Caco-2 (cell line): ENCODE measurements around the gene CREB5. TPM values are rescaled to one million over a fixed set of nuclear protein-coding genes. Genes with fewer than 3 reads are reported as not detected.

ENCODE experiments used
- BruUV-seq: library from RNA; stranded (reverse); fragments of 400-500 nt; replicated peaks from 2 replicates; lab custom pipeline; 2021; lab: Mats Ljungman, UMichigan
- CTCF ChIA-PET: fragments of 300-600 bp; sonication (Branson Sonifier 250); formaldehyde crosslinking; loops from one replicate; lab custom pipeline; 2022; ENCODE audit warnings: antibody characterized with exemption; lab: Charles Lee
- POLR2A ChIA-PET: fragments of 300-600 bp; sonication (Branson Sonifier 250); formaldehyde crosslinking; loops from one replicate; lab custom pipeline; 2022; ENCODE audit warnings: antibody characterized with exemption; lab: Charles Lee
- DNase-seq, 2 experiments: peaks; one replicate each; pipeline versions ENCODE4 v3.0.0 to v3.0.0-alpha.2; 2020 to 2022
- H3K27me3 ChIP-seq: replicated peaks from 2 replicates; pipeline ENCODE4 v1.6.0; 2011; ENCODE audit warnings: low read length; ENCODE audit not compliant: control insufficient read depth, insufficient read depth
- H3K36me3 ChIP-seq: 2 replicates; pipeline ENCODE4 v1.5.1; 2011; ENCODE audit warnings: low read length; ENCODE audit not compliant: control insufficient read depth, insufficient read depth
- H3K4me1 ChIP-seq: fragments of 250-450 bp; sonication (Bioruptor Pico); 2 replicates; pipeline ENCODE4 v1.5.1; 2020; ENCODE audit warnings: mild to moderate bottlenecking
- H3K4me3 ChIP-seq: 2 replicates; pipeline ENCODE4 v1.5.1; 2011; ENCODE audit warnings: low read depth, mild to moderate bottlenecking, control low read depth, low read length
- H3K9me3 ChIP-seq: fragments of 250-450 bp; sonication (Bioruptor Pico); 2 replicates; pipeline ENCODE4 v1.5.1; 2020; ENCODE audit warnings: mild to moderate bottlenecking, moderate library complexity
- H3K27ac Mint-ChIP-seq: one replicate; pipeline ENCODE4 v1.8.0; 2022; ENCODE audit warnings: mixed read lengths; ENCODE audit not compliant: unreplicated experiment
- H3K27me3 Mint-ChIP-seq: one replicate; pipeline ENCODE4 v1.8.0; 2022; ENCODE audit warnings: mixed read lengths; ENCODE audit not compliant: insufficient read depth, unreplicated experiment
- H3K36me3 Mint-ChIP-seq: one replicate; pipeline ENCODE4 v1.8.0; 2022; ENCODE audit warnings: mild to moderate bottlenecking, mixed read lengths; ENCODE audit not compliant: insufficient read depth, unreplicated experiment
- H3K4me1 Mint-ChIP-seq: one replicate; pipeline ENCODE4 v1.8.0; 2022; ENCODE audit warnings: low read depth, mixed read lengths; ENCODE audit not compliant: unreplicated experiment
- H3K4me3 Mint-ChIP-seq: one replicate; pipeline ENCODE4 v1.8.0; 2022; ENCODE audit warnings: mild to moderate bottlenecking, moderate library complexity, mixed read lengths; ENCODE audit not compliant: unreplicated experiment
- H3K9me3 Mint-ChIP-seq: one replicate; pipeline ENCODE4 v1.8.0; 2022; ENCODE audit warnings: mixed read lengths; ENCODE audit not compliant: unreplicated experiment
- CTCF ChIP-seq, 2 experiments: fragments of 200-600 bp in 1 of 2; IDR thresholded peaks; 1 replicate in 1 of 2; 2 replicates in 1 of 2; pipeline versions ENCODE4 v1.5.1 to v1.8.0; 2011 to 2022; ENCODE audit warnings: antibody characterized with exemption in 1 of 2, control low read depth in 1 of 2, inconsistent platforms in 1 of 2, low read depth in 1 of 2, low read length in 1 of 2, mild to moderate bottlenecking in 1 of 2, moderate library complexity in 1 of 2; ENCODE audit not compliant: insufficient read depth in 1 of 2, severe bottlenecking in 1 of 2, unreplicated experiment in 1 of 2
- intact Hi-C: fragments of 100-400 bp; cut with micrococcal nuclease; formaldehyde crosslinking; loops from one replicate; pipeline ENCODE4 v1.10.0; 2022; ENCODE audit not compliant: unreplicated experiment
- total RNA-seq: library from RNA; stranded (reverse); gene quantifications from 2 replicates; pipeline ENCODE4 v1.2.3, GENCODE V29; 2022

Gene CREB5
- total RNA-seq, 1 experiment from 2014 or later, result 9.1 TPM

GRCh38 chr7:28669330-28669729 is 257.0 kb downstream of the CREB5 start:
- CTCF ChIA-PET, result interaction anchor here (0.6 kb wide), 1 partner anchor 170 kb away, joined by 4 read pairs; no protein-coding TSS in a partner anchor

DNA sequence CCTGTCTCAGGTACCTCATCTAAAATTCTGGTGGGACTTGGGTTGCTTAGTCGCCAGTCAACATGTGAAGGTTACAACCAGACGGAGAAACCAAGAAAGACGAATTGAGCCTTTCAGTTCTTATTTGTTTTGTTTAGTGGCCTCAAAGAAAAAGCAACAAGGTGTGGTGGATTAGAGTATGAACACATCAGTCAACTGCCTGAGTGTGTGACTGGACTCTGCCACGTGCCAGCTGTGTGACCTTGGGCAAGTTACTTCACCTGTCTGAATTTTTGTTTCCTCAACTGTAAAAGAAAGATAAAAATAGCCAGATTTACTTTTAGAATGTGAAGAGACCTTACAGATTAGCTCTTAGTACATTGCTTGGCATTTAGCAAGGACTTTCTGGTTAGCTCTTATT is 259.2 kb downstream of the CREB5 start:
- no peak for TF ChIP-seq CTCF (IDR thresholded peaks at IDR 0.05; ENCODE audit: insufficient read depth in 1 of 2, low read depth in 1 of 2, low read length in 1 of 2, severe bottlenecking in 1 of 2, unreplicated experiment in 1 of 2)
- Mint-ChIP-seq H3K36me3 (no peaks in the 10 kb centered on the region), H3K4me1 (peaks cover 7% of the 10 kb centered on the region), H3K9me3 (no peaks in the 10 kb centered on the region), H3K4me3 (no peak overlapping the region), H3K27ac (no peak overlapping the region), H3K27me3 (no peaks in the 10 kb centered on the region)
- CTCF ChIA-PET, result no interaction called here
- Histone ChIP-seq H3K9me3 (no peaks in the 10 kb centered on the region), H3K4me1 (peaks cover 7% of the 10 kb centered on the region; the same call in 1 of the 2 replicates), H3K36me3 (no peaks in the 10 kb centered on the region), H3K27me3 (no peaks in the 10 kb centered on the region), H3K4me3 (no peak overlapping the region)
- BruUV-seq, result no TSS peak
- POLR2A ChIA-PET, result no interaction called here
- no peak for DNase-seq
- intact Hi-C loops, result no loop called here

More at GRCh38 chr7:28669330-28669729, 257.0 kb downstream of the CREB5 start:
- H3K4me3 Mint-ChIP-seq, result no peak overlapping the region
- no peaks in the 10 kb centered on the region for H3K9me3 Mint-ChIP-seq
- no TSS peak for BruUV-seq
- H3K9me3 ChIP-seq, result no peaks in the 10 kb centered on the region
- no peaks in the 10 kb centered on the region for H3K27me3 Mint-ChIP-seq
- POLR2A ChIA-PET, result no interaction called here
- DNase-seq, result no peak
- peaks cover 7% of the 10 kb centered on the region; the same call in 1 of the 2 replicates for H3K4me1 ChIP-seq
- no peak overlapping the region for H3K27ac Mint-ChIP-seq
- H3K4me3 ChIP-seq, result no peak overlapping the region
- no peak for TF ChIP-seq CTCF (IDR thresholded peaks at IDR 0.05; ENCODE audit: insufficient read depth in 1 of 2, low read depth in 1 of 2, low read length in 1 of 2, severe bottlenecking in 1 of 2, unreplicated experiment in 1 of 2)
- no peaks in the 10 kb centered on the region for H3K27me3 ChIP-seq
- no peaks in the 10 kb centered on the region for H3K36me3 Mint-ChIP-seq
- no peaks in the 10 kb centered on the region for H3K36me3 ChIP-seq
- H3K4me1 Mint-ChIP-seq, result no peaks in the 10 kb centered on the region
- intact Hi-C loops, result no loop called here

GRCh38 chr7:28672397-28672797 is 260.1 kb downstream of the CREB5 start:
- no peak for DNase-seq
- intact Hi-C loops, result no loop called here
- ChIA-PET CTCF (no interaction called here), POLR2A (no interaction called here)
- H3K36me3 Mint-ChIP-seq, result no peaks in the 10 kb centered on the region
- no peaks in the 10 kb centered on the region for H3K27me3 ChIP-seq
- no peak overlapping the region for H3K4me3 ChIP-seq
- no peaks in the 10 kb centered on the region for H3K36me3 ChIP-seq
- H3K4me3 Mint-ChIP-seq, result no peak overlapping the region
- no peak for TF ChIP-seq CTCF (IDR thresholded peaks at IDR 0.05; ENCODE audit: insufficient read depth in 1 of 2, low read depth in 1 of 2, low read length in 1 of 2, severe bottlenecking in 1 of 2, unreplicated experiment in 1 of 2)
- H3K9me3 ChIP-seq, result no peaks in the 10 kb centered on the region
- H3K27ac Mint-ChIP-seq, result no peak overlapping the region
- no peaks in the 10 kb centered on the region for H3K9me3 Mint-ChIP-seq
- no peaks in the 10 kb centered on the region for H3K27me3 Mint-ChIP-seq
- no TSS peak for BruUV-seq
- H3K4me1 ChIP-seq, result peaks cover 7% of the 10 kb centered on the region; the same call in 1 of the 2 replicates
- peaks cover 7% of the 10 kb centered on the region for H3K4me1 Mint-ChIP-seq
